H9 (cell line): ENCODE results near the gene RAP1GAP2. TPM values are rescaled to one million over a fixed set of nuclear protein-coding genes. Genes with fewer than 3 reads are reported as not detected.
A peak's percentile ranks its signal among the peaks of the same experiment; 100 is the strongest.

Experiments used
- DNase-seq: peaks from one replicate; pipeline ENCODE4 v3.0.0-alpha.2; 2017
- H2AFZ ChIP-seq: one replicate; pipeline ENCODE4 v1.6.1; 2013; ENCODE audit warnings: mild to moderate bottlenecking, low read length, control low read depth, moderate library complexity
- H2AK5ac ChIP-seq: 2 replicates; pipeline ENCODE4 v1.6.1; 2013; ENCODE audit warnings: low read length, control low read depth, mixed read lengths; ENCODE audit not compliant: insufficient read length
- H2BK120ac ChIP-seq: one replicate; pipeline ENCODE4 v1.6.1; 2013; ENCODE audit warnings: low read depth, mild to moderate bottlenecking, low read length, control low read depth, inconsistent platforms; ENCODE audit not compliant: poor library complexity, severe bottlenecking
- H2BK12ac ChIP-seq: 2 replicates; pipeline ENCODE4 v1.6.1; 2013; ENCODE audit warnings: low read length, control low read depth, mixed read lengths, low read depth; ENCODE audit not compliant: insufficient read length
- H2BK15ac ChIP-seq: 2 replicates; pipeline ENCODE4 v1.6.1; 2013; ENCODE audit warnings: low read depth, low read length, control low read depth
- H2BK20ac ChIP-seq: one replicate; pipeline ENCODE4 v1.6.1; 2013; ENCODE audit warnings: low read depth, mild to moderate bottlenecking, low read length, control low read depth, inconsistent platforms; ENCODE audit not compliant: poor library complexity, severe bottlenecking
- H2BK5ac ChIP-seq: 2 replicates; pipeline ENCODE4 v1.6.1; 2013; ENCODE audit warnings: low read length, control low read depth, mixed read lengths; ENCODE audit not compliant: insufficient read length
- H3K14ac ChIP-seq: 2 replicates; pipeline ENCODE4 v1.6.1; 2013; ENCODE audit warnings: low read length, control low read depth; ENCODE audit not compliant: insufficient read depth
- H3K18ac ChIP-seq: 2 replicates; pipeline ENCODE4 v1.6.1; 2013; ENCODE audit warnings: low read depth, mild to moderate bottlenecking, mixed read lengths, low read length, control low read depth; ENCODE audit not compliant: insufficient read length
- H3K23ac ChIP-seq: 2 replicates; pipeline ENCODE4 v1.6.1; 2013; ENCODE audit warnings: low read length, control low read depth, mixed read lengths, low read depth; ENCODE audit not compliant: insufficient read length
- H3K23me2 ChIP-seq: 2 replicates; pipeline ENCODE4 v1.6.1; 2013; ENCODE audit warnings: low read depth, mild to moderate bottlenecking, mixed read lengths, low read length, control low read depth; ENCODE audit not compliant: insufficient read length, poor library complexity, severe bottlenecking
- H3K27ac ChIP-seq: 2 replicates; pipeline ENCODE4 v1.5.1; 2013; ENCODE audit warnings: low read length, control low read depth, mixed read lengths, low read depth; ENCODE audit not compliant: insufficient read length
- H3K27me3 ChIP-seq: 2 replicates; pipeline ENCODE4 v1.6.1; 2013; ENCODE audit warnings: low read length, control low read depth, inconsistent platforms; ENCODE audit not compliant: insufficient read depth
- H3K4ac ChIP-seq: 2 replicates; pipeline ENCODE4 v1.6.1; 2013; ENCODE audit warnings: low read depth, mild to moderate bottlenecking, control low read depth, inconsistent platforms, low read length, moderate library complexity
- H3K4me1 ChIP-seq: 2 replicates; pipeline ENCODE4 v1.6.1; 2013; ENCODE audit warnings: low read length, control low read depth, inconsistent platforms; ENCODE audit not compliant: insufficient read depth
- H3K4me2 ChIP-seq: 2 replicates; pipeline ENCODE4 v1.6.1; 2013; ENCODE audit warnings: low read length, control low read depth, mixed read lengths; ENCODE audit not compliant: insufficient read length, insufficient read depth
- H3K56ac ChIP-seq: 2 replicates; pipeline ENCODE4 v1.6.1; 2013; ENCODE audit warnings: low read depth, mild to moderate bottlenecking, mixed read lengths, low read length, control low read depth; ENCODE audit not compliant: insufficient read length
- H3K79me1 ChIP-seq: 2 replicates; pipeline ENCODE4 v1.6.1; 2013; ENCODE audit warnings: low read depth, mild to moderate bottlenecking, moderate library complexity, low read length, control low read depth, inconsistent platforms; ENCODE audit not compliant: insufficient read depth, poor library complexity, severe bottlenecking
- H3K79me2 ChIP-seq: 2 replicates; pipeline ENCODE4 v1.6.1; 2013; ENCODE audit warnings: low read length, control low read depth, inconsistent platforms; ENCODE audit not compliant: insufficient read depth
- H3K9ac ChIP-seq: 2 replicates; pipeline ENCODE4 v1.6.1; 2013; ENCODE audit warnings: low read length, control low read depth, mixed read lengths; ENCODE audit not compliant: insufficient read length; ENCODE audit errors: extremely low read depth
- H3K9me3 ChIP-seq: one replicate; pipeline ENCODE4 v1.6.1; 2013; ENCODE audit warnings: low read depth, low read length, inconsistent platforms; ENCODE audit not compliant: control insufficient read depth
- H3T11ph ChIP-seq: one replicate; pipeline ENCODE4 v1.6.1; 2013; ENCODE audit warnings: mild to moderate bottlenecking, low read length, control low read depth, inconsistent platforms
- H4K20me1 ChIP-seq: one replicate; pipeline ENCODE4 v1.6.1; 2013; ENCODE audit not compliant: control insufficient read depth, insufficient read length, insufficient read depth
- H4K5ac ChIP-seq: 2 replicates; pipeline ENCODE4 v1.6.1; 2013; ENCODE audit warnings: low read depth, mild to moderate bottlenecking, mixed read lengths, low read length, control low read depth; ENCODE audit not compliant: insufficient read length
- H4K8ac ChIP-seq: replicated peaks from 2 replicates; pipeline ENCODE4 v1.6.1; 2013; ENCODE audit warnings: low read length, control low read depth, mixed read lengths, low read depth; ENCODE audit not compliant: insufficient read length
- H4K91ac ChIP-seq: 2 replicates; pipeline ENCODE4 v1.6.1; 2013; ENCODE audit warnings: low read depth, mild to moderate bottlenecking, moderate library complexity, mixed read lengths, low read length, control low read depth; ENCODE audit not compliant: insufficient read length
- H3K27ac Mint-ChIP-seq, 3 experiments: 2 replicates in 2 of 3; 3 replicates in 1 of 3; pipeline ENCODE4 v1.8.0; 2020 to 2021; ENCODE audit warnings: mixed read lengths in 3 of 3, mild to moderate bottlenecking in 1 of 3, moderate library complexity in 1 of 3
- H3K27me3 Mint-ChIP-seq: 2 replicates; pipeline ENCODE4 v1.8.0; 2021; ENCODE audit warnings: low read depth, mild to moderate bottlenecking, moderate library complexity, mixed read lengths
- H3K36me3 Mint-ChIP-seq, 3 experiments: 2 replicates in 2 of 3; 3 replicates in 1 of 3; pipeline ENCODE4 v1.8.0; 2020 to 2021; ENCODE audit warnings: low read depth in 3 of 3, mixed read lengths in 3 of 3; ENCODE audit not compliant: insufficient read depth in 1 of 3
- H3K4me1 Mint-ChIP-seq, 2 experiments: 2 replicates each; pipeline ENCODE4 v1.8.0; 2020; ENCODE audit warnings: mixed read lengths in 2 of 2
- H3K4me3 Mint-ChIP-seq, 2 experiments: 2 replicates in 1 of 2; 3 replicates in 1 of 2; pipeline ENCODE4 v1.8.0; 2020 to 2021; ENCODE audit warnings: mild to moderate bottlenecking in 2 of 2, mixed read lengths in 2 of 2, moderate library complexity in 1 of 2
- H3K9me3 Mint-ChIP-seq, 2 experiments: 2 replicates in 1 of 2; 3 replicates in 1 of 2; pipeline ENCODE4 v1.8.0; 2020; ENCODE audit warnings: mild to moderate bottlenecking in 2 of 2, mixed read lengths in 2 of 2, moderate library complexity in 1 of 2
- CTCF ChIP-seq: fragments of 200-600 bp; sonication (generic); conservative IDR thresholded peaks from 3 replicates; pipeline ENCODE4 v1.8.0; 2021; ENCODE audit warnings: antibody characterized with exemption, mild to moderate bottlenecking
- WGBS: extraction: QIAGEN DNeasy Blood & Tissue Kit; methylation state at CpG from one replicate; pipeline ENCODE4 v1.1.7; 2013; ENCODE audit warnings: missing lambda C conversion rate, low lambda C conversion rate, mixed read lengths; ENCODE audit not compliant: insufficient read length; ENCODE audit errors: extremely low coverage; 5-methylcytosine and 5-hydroxymethylcytosine counted together
- total RNA-seq: library from RNA; stranded (reverse); gene quantifications from 2 replicates; pipeline ENCODE4 v1.2.1, GENCODE V29; 2021

RAP1GAP2 gene
- total RNA-seq, 1 experiment from 2014 or later = 33.8 TPM

- H2AFZ ChIP-seq = no peak overlapping the region
- H3K27me3 ChIP-seq = no peaks in the 10 kb centered on the region
- no peak overlapping the region for H2BK20ac ChIP-seq
- Mint-ChIP-seq H3K4me1 (no peaks in the 10 kb centered on the region), H3K9me3 (no peaks in the 10 kb centered on the region), H3K27ac (no peak overlapping the region; a peak in 1 of 7 replicates), H3K36me3 (peaks cover 6 to 72% (median 44%) of the 10 kb centered on the region in 3 experiments; a peak in 6 of 7 replicates), H3K4me3 (no peak overlapping the region), H3K27me3 (no peaks in the 10 kb centered on the region; the same call in 1 of the 2 replicates)
- no peak overlapping the region for H2BK12ac ChIP-seq
- no peak overlapping the region for H3K23ac ChIP-seq
- H3K23me2 ChIP-seq = no peaks in the 10 kb centered on the region
- H2BK15ac ChIP-seq = no peak overlapping the region
- H3K79me2 ChIP-seq = no peaks in the 10 kb centered on the region
- H3K79me1 ChIP-seq = no peaks in the 10 kb centered on the region
- no peak overlapping the region for H3K9ac ChIP-seq
- no peak overlapping the region for H3K4ac ChIP-seq
- DNase-seq = peak; percentile 8
- H3K14ac ChIP-seq = no peak overlapping the region
- no peak overlapping the region for H2AK5ac ChIP-seq
- H2BK120ac ChIP-seq = no peak overlapping the region
- H4K8ac ChIP-seq = no peak overlapping the region
- H3K27ac ChIP-seq = no peak overlapping the region
- H3K9me3 ChIP-seq = no peaks in the 10 kb centered on the region
- WGBS = no CpG with 5 or more reads among the region's 5 CpGs
- H3K4me2 ChIP-seq = no peak overlapping the region
- no peaks in the 10 kb centered on the region for H4K20me1 ChIP-seq
- H3K18ac ChIP-seq = no peak overlapping the region
- no peak overlapping the region for H4K5ac ChIP-seq
- H3T11ph ChIP-seq = no peak overlapping the region
- H3K4me1 ChIP-seq = no peaks in the 10 kb centered on the region
- H2BK5ac ChIP-seq = no peak overlapping the region
- H3K56ac ChIP-seq = no peak overlapping the region
- H4K91ac ChIP-seq = no peak overlapping the region
- TF ChIP-seq CTCF = no peak
Measured at GRCh38 chr17:2985318-2985717, 189.1 kb downstream of the RAP1GAP2 start.
